OCI-LY1 (cell line): ENCODE results near the gene POLR2E.

Experiments used
- H2AFZ ChIP-seq: fragments of 200-600 bp; sonication (generic), shearing (Covaris generic); 2 replicates; pipeline ENCODE4 v1.6.0; 2014; ENCODE audit warnings: antibody characterized with exemption, mild to moderate bottlenecking, low read length
- H3F3A ChIP-seq: fragments of 200-600 bp; sonication (generic), shearing (Covaris generic); 2 replicates; pipeline ENCODE4 v1.6.0; 2014; ENCODE audit warnings: mild to moderate bottlenecking, antibody characterized with exemption, low read length, moderate library complexity; ENCODE audit not compliant: insufficient read depth
- H3K27ac ChIP-seq: fragments of 200-600 bp; sonication (generic); 2 replicates; pipeline ENCODE4 v1.5.1; 2014; ENCODE audit warnings: low read length, mixed run types, mild to moderate bottlenecking, low read depth; ENCODE audit not compliant: poor library complexity, severe bottlenecking
- H3K27me3 ChIP-seq: fragments of 200-600 bp; sonication (generic); 2 replicates; pipeline ENCODE4 v1.6.0; 2014; ENCODE audit warnings: antibody characterized with exemption, mild to moderate bottlenecking, low read length, moderate library complexity; ENCODE audit not compliant: insufficient read depth
- H3K36me3 ChIP-seq: fragments of 200-600 bp; sonication (generic); 2 replicates; pipeline ENCODE4 v1.6.1; 2014; ENCODE audit warnings: mild to moderate bottlenecking, antibody characterized with exemption, low read length, moderate library complexity, mixed read lengths; ENCODE audit not compliant: insufficient read depth
- H3K4me1 ChIP-seq: fragments of 200-600 bp; sonication (generic); 2 replicates; pipeline ENCODE4 v1.5.1; 2014; ENCODE audit warnings: mild to moderate bottlenecking, low read length, moderate library complexity; ENCODE audit not compliant: insufficient read depth, severe bottlenecking
- H3K4me2 ChIP-seq: fragments of 200-600 bp; sonication (generic), shearing (Covaris generic); 2 replicates; pipeline ENCODE4 v1.6.1; 2014; ENCODE audit warnings: low read length
- H3K4me3 ChIP-seq: fragments of 200-600 bp; sonication (generic); 2 replicates; pipeline ENCODE4 v1.5.1; 2014; ENCODE audit warnings: low read length, low read depth, mild to moderate bottlenecking, mixed read lengths; ENCODE audit not compliant: poor library complexity, severe bottlenecking
- H3K79me2 ChIP-seq: fragments of 200-600 bp; shearing (Covaris generic); 2 replicates; pipeline ENCODE4 v1.6.1; 2016; ENCODE audit warnings: mixed run types, low read length, mixed read lengths; ENCODE audit not compliant: insufficient read depth
- H3K9ac ChIP-seq: fragments of 200-600 bp; sonication (generic), shearing (Covaris generic); 2 replicates; pipeline ENCODE4 v1.6.1; 2014; ENCODE audit warnings: mild to moderate bottlenecking, low read length, mixed read lengths
- H3K9me2 ChIP-seq: fragments of 200-600 bp; sonication (generic), shearing (Covaris generic); 2 replicates; pipeline ENCODE4 v1.6.1; 2014; ENCODE audit warnings: low read depth, mild to moderate bottlenecking, low read length, mixed read lengths
- H3K9me3 ChIP-seq: fragments of 200-600 bp; shearing (Covaris generic); 2 replicates; pipeline ENCODE4 v1.6.1; 2014; ENCODE audit warnings: low read length, mixed read lengths
- H4K20me1 ChIP-seq: fragments of 200-600 bp; sonication (generic), shearing (Covaris generic); 2 replicates; pipeline ENCODE4 v1.6.0; 2016; ENCODE audit warnings: mild to moderate bottlenecking, low read length; ENCODE audit not compliant: insufficient read depth
- CTCF ChIP-seq: fragments of 200-600 bp; sonication (generic), shearing (Covaris generic); IDR thresholded peaks from 2 replicates; pipeline ENCODE4 v1.5.1; 2017; ENCODE audit warnings: mild to moderate bottlenecking, antibody characterized with exemption, low read length, moderate library complexity, mixed read lengths
- EZH2 ChIP-seq: fragments of 200-600 bp; sonication (generic), shearing (Covaris generic); IDR thresholded peaks from 2 replicates; pipeline ENCODE4 v1.8.0; 2017; ENCODE audit warnings: borderline replicate concordance, mixed run types, mild to moderate bottlenecking, antibody characterized with exemption, low read length, moderate library complexity, mixed read lengths

POLR2E gene

GRCh38 chr19:1086613-1087012, 8.6 kb downstream of the POLR2E start:
- TF ChIP-seq CTCF (no peak), EZH2 (no peak)
- peaks cover 78% of the 10 kb centered on the region for H3K36me3 ChIP-seq
- H2AFZ ChIP-seq = no peak overlapping the region
- H3K4me2 ChIP-seq = no peak overlapping the region
- no peaks in the 10 kb centered on the region for H4K20me1 ChIP-seq
- no peaks in the 10 kb centered on the region for H3K9me3 ChIP-seq
- H3F3A ChIP-seq = peaks cover 2% of the 10 kb centered on the region; the same call in 1 of the 2 replicates
- H3K4me3 ChIP-seq = no peak overlapping the region
- H3K27ac ChIP-seq = peak overlapping the region; percentile 89
- H3K27me3 ChIP-seq = no peaks in the 10 kb centered on the region
- H3K4me1 ChIP-seq = peaks cover 58% of the 10 kb centered on the region
- H3K79me2 ChIP-seq = no peaks in the 10 kb centered on the region
- no peak overlapping the region for H3K9ac ChIP-seq
- no peaks in the 10 kb centered on the region for H3K9me2 ChIP-seq

GRCh38 chr19:1085676-1086442, 9.3 kb downstream of the POLR2E start:
- no peaks in the 10 kb centered on the region for H3K9me3 ChIP-seq
- TF ChIP-seq CTCF = no peak
- TF ChIP-seq EZH2 = no peak
- no peaks in the 10 kb centered on the region for H3K79me2 ChIP-seq
- H3K36me3 ChIP-seq = peaks cover 78% of the 10 kb centered on the region
- H3F3A ChIP-seq = peaks cover 2% of the 10 kb centered on the region; the same call in 1 of the 2 replicates
- H3K9me2 ChIP-seq = no peaks in the 10 kb centered on the region
- peak overlapping the region; percentile 89 for H3K27ac ChIP-seq
- H3K4me1 ChIP-seq = peaks cover 52% of the 10 kb centered on the region
- no peak overlapping the region for H3K9ac ChIP-seq
- no peaks in the 10 kb centered on the region for H3K27me3 ChIP-seq
- no peak overlapping the region for H2AFZ ChIP-seq
- H3K4me3 ChIP-seq = no peak overlapping the region
- no peak overlapping the region for H3K4me2 ChIP-seq
- no peaks in the 10 kb centered on the region for H4K20me1 ChIP-seq

- peaks cover 48% of the 10 kb centered on the region for H3K4me1 ChIP-seq
- H2AFZ ChIP-seq = no peak overlapping the region
- peaks cover 2% of the 10 kb centered on the region; the same call in 1 of the 2 replicates for H3F3A ChIP-seq
- H3K9ac ChIP-seq = no peak overlapping the region
- no peaks in the 10 kb centered on the region for H3K27me3 ChIP-seq
- peak overlapping the region; percentile 49 for H3K27ac ChIP-seq
- H4K20me1 ChIP-seq = no peaks in the 10 kb centered on the region
- TF ChIP-seq CTCF (no peak), EZH2 (no peak)
- no peaks in the 10 kb centered on the region for H3K9me3 ChIP-seq
- H3K79me2 ChIP-seq = no peaks in the 10 kb centered on the region
- H3K4me3 ChIP-seq = no peak overlapping the region
- H3K4me2 ChIP-seq = no peak overlapping the region
- peaks cover 81% of the 10 kb centered on the region for H3K36me3 ChIP-seq
- no peaks in the 10 kb centered on the region for H3K9me2 ChIP-seq
Measured at GRCh38 chr19:1085053-1085658, 10.0 kb downstream of the POLR2E start.
